Endothelial cell of hepatic sinusoid (primary cell): ENCODE measurements around the gene KIAA1755.

ENCODE experiments used
- in situ Hi-C: cut with HindIII; loops from 2 replicates; pipeline ENCODE4 v1.10.0; 2017; ENCODE audit warnings: low sequenced_read_pairs

The KIAA1755 gene

GRCh38 chr20:38222923-38223742 is 37.4 kb downstream of the KIAA1755 start:
- in situ Hi-C loops = loop anchor here (5.0 to 25.0 kb wide), 3 partner anchors 56 to 661 kb away; partner anchors contain the start of gene TGM2

GRCh38 chr20:38222231-38222922 is 38.2 kb downstream of the KIAA1755 start:
- in situ Hi-C loops = loop anchor here (5.0 to 25.0 kb wide), 3 partner anchors 55 to 660 kb away; partner anchors contain the start of gene TGM2

- in situ Hi-C loops = loop anchor here (5.0 to 25.0 kb wide), 3 partner anchors 54 to 659 kb away; partner anchors contain the start of gene TGM2
Observed at GRCh38 chr20:38221119-38221589, 39.4 kb downstream of the KIAA1755 start.

- in situ Hi-C loops = loop anchor here (5.0 to 25.0 kb wide), 3 partner anchors 53 to 658 kb away; partner anchors contain the start of gene TGM2
Observed at GRCh38 chr20:38220587-38221118, 39.9 kb downstream of the KIAA1755 start.

- in situ Hi-C loops = loop anchor here (25.0 kb wide), 1 partner anchor 657 kb away; no protein-coding TSS in a partner anchor
Observed at GRCh38 chr20:38219006-38219950, 41.3 kb downstream of the KIAA1755 start.

GRCh38 chr20:38218566-38218885 is 42.0 kb downstream of the KIAA1755 start:
- in situ Hi-C loops = loop anchor here (25.0 kb wide), 1 partner anchor 656 kb away; no protein-coding TSS in a partner anchor

- in situ Hi-C loops = loop anchor here (25.0 kb wide), 1 partner anchor 656 kb away; no protein-coding TSS in a partner anchor
Observed at GRCh38 chr20:38217791-38218565, 42.6 kb downstream of the KIAA1755 start.

GRCh38 chr20:38216746-38217595 is 43.6 kb downstream of the KIAA1755 start:
- in situ Hi-C loops = loop anchor here (25.0 kb wide), 1 partner anchor 655 kb away; no protein-coding TSS in a partner anchor

- in situ Hi-C loops = loop anchor here (25.0 kb wide), 1 partner anchor 654 kb away; no protein-coding TSS in a partner anchor
Observed at GRCh38 chr20:38216201-38216600, 44.3 kb downstream of the KIAA1755 start.

- in situ Hi-C loops = loop anchor here (25.0 kb wide), 1 partner anchor 653 kb away; no protein-coding TSS in a partner anchor
Observed at GRCh38 chr20:38215194-38216182, 45.0 kb downstream of the KIAA1755 start.

- in situ Hi-C loops = loop anchor here (25.0 kb wide), 1 partner anchor 652 kb away; no protein-coding TSS in a partner anchor
Observed at GRCh38 chr20:38214256-38215193, 46.0 kb downstream of the KIAA1755 start.

- in situ Hi-C loops = loop anchor here (25.0 kb wide), 1 partner anchor 651 kb away; no protein-coding TSS in a partner anchor
Observed at GRCh38 chr20:38213607-38213940, 47.0 kb downstream of the KIAA1755 start.

- in situ Hi-C loops = loop anchor here (25.0 kb wide), 1 partner anchor 651 kb away; no protein-coding TSS in a partner anchor
Observed at GRCh38 chr20:38212806-38213606, 47.5 kb downstream of the KIAA1755 start.

- in situ Hi-C loops = loop anchor here (25.0 kb wide), 1 partner anchor 649 kb away; no protein-coding TSS in a partner anchor
Observed at GRCh38 chr20:38211200-38212097, 49.1 kb downstream of the KIAA1755 start.
